GM15510 (cell line): ENCODE measurements around the gene SPTAN1.

Experiments
- POLR2A ChIP-seq: IDR thresholded peaks from 3 replicates; pipeline ENCODE4 v1.6.1; 2011; ENCODE audit warnings: borderline replicate concordance; ENCODE audit not compliant: insufficient read length; ENCODE audit errors: extremely low read depth

SPTAN1 gene

GRCh38 chr9:128550226-128550625 lies 2.2 kb upstream of the SPTAN1 start:
- no peak for TF ChIP-seq POLR2A

GRCh38 chr9:128550770-128551656 lies 1.4 kb upstream of the SPTAN1 start:
- TF ChIP-seq POLR2A = no peak

- TF ChIP-seq POLR2A = no peak
Observed at GRCh38 chr9:128551657-128552152, 682 bp upstream of the SPTAN1 start.

DNA sequence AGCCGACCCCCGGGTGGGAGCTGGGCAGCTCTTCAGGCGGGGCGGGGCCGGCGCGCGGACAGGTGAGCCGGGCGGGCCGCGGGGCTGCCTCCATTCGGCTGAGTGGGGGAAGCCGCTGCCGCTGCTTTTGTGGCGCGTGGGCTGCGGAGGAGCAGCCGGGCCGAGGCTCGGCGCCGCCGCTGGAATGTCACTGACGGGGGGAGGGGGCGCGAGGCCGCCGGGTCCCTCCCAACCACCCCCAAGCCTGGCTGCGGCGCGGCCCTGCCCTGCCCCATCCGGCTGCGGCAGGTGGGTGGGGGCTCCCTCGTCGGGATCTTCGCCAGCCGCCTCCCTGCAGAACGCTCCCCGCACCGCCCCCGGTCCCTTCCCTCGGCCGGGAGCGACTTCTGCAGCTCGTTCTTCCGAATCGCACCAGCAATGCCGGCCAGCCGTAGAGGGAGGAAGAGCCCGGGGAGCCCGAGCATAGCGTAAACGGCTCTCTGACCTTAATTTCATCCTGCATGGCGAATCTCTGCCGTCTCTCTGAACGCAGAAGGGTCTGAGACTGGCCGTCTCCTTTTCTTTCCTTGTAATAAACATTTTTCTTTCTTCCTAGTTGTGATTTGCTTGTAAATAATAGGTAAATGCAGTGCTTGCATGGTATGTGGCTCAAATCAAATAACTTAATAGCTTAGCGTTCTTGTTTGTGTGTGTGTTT lies 505 bp downstream of the SPTAN1 start:
- TF ChIP-seq POLR2A = no peak

DNA sequence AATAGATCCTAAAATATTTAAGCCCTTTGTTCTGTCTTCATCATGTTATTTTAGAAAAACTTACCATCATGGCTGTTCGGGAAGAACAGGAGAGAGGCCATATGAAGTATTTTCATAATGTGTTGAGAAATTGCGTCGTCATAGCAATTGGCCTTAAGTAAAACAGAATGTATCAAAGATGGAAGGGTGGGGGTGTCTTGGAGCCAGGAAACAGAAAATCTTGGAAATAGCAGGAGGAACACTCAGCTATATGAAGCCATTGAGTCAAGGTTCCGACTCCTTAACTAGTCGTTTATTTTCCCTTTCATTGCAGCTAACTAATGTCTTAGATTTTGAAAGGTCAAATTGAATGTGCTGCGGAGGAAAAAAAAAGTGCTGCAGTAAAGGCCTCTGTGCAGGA lies 1.3 kb downstream of the SPTAN1 start:
- TF ChIP-seq POLR2A = no peak

GRCh38 chr9:128554155-128554862 lies 1.9 kb downstream of the SPTAN1 start:
- TF ChIP-seq POLR2A = no peak

DNA sequence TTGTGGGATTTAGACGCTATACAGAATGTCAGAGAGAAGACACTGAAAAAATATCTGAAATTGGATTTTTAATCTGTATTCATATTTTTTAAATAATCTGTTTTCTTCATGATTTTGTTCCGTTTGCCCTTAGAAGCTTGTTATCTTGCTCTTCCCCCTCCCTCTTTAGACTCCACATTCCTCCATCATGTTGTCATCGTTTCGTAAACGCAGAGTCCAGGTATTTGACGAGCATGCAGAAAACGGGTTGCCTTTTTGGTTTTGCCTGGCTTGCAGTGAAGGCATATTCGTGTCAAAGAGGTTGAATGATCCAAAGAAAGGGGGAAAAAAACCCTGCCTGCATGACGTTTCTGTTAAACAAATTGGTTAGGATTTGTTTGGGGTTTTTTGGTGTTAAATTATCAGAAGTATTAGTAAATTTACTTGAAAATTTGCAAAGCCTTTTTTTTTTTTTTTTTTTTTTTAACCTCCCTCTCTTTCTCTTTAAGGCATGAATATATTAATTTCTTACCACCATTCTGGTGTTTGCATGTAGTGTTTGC lies 2.9 kb downstream of the SPTAN1 start:
- TF ChIP-seq POLR2A = no peak

DNA sequence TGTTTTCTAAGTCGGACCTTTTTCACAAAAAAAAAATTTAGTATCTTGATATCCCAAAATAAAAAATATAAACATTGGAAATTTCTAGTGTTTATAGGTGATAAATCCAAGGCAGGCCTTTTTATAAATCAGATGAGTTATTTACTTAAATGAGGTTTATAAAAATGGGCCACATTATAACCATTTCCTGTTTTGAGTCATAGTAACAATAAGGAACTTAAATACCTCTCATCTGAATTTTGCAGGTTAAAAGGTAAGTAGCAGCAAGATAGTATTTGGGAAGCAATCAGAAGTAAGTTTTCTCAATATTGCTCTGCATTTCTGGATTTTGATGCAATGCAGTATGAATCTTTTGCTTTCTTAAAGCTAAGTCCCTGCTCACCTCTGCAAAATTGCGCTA lies 3.9 kb downstream of the SPTAN1 start:
- no peak for TF ChIP-seq POLR2A

DNA sequence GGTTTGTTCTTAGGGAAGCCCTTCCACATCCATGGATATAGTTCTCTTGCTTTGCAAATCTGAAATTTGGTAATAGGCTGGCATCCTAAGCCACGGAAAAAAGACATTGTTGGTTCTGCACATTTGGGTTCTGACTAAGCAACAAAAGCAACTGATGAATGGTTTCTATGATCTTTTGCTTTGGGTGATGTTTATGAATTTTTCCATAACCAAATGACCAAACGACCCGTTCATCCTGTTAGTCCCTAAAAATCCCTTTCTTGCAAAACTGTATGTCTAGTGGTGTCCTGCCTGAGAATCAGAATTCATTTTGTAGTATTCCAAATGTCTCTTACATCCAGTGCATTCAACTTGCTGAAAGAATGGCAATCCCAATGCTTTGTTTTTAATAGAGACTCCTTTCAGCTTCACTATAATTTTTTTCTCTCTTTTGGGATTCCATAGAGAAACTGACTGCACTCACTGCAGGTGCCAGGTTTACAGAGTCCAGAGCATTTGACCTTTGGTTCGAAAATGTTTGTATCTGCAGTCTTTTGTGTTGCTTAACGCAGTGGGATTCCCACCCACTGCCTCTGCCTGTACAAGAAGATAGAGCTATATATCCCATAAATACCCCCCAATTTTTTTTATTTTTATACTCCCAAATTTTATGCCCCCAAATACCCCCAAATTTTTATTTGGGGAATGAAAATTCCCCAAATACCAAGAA lies 4.7 kb downstream of the SPTAN1 start:
- no peak for TF ChIP-seq POLR2A

GRCh38 chr9:128558431-128559310 lies 6.3 kb downstream of the SPTAN1 start:
- no peak for TF ChIP-seq POLR2A

DNA sequence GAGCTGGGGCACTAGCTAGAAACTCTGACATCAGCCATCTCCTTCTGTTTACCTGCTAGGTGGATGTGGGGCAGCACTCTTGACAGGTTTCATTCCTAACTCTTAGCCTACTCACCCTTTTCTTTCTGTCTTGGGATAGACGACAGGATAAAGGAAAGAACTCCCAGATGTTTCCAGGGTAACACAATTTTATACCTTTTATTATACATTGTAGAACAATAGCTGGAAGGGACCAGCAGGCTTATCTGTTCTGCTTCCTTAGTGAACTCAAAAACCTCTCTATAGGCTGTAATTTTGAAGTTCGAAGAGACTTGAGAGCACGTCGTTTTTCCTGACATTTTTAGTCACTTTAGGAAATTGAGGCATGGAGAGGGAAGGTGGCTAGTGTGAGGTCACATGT lies 13.2 kb downstream of the SPTAN1 start:
- no peak for TF ChIP-seq POLR2A

DNA sequence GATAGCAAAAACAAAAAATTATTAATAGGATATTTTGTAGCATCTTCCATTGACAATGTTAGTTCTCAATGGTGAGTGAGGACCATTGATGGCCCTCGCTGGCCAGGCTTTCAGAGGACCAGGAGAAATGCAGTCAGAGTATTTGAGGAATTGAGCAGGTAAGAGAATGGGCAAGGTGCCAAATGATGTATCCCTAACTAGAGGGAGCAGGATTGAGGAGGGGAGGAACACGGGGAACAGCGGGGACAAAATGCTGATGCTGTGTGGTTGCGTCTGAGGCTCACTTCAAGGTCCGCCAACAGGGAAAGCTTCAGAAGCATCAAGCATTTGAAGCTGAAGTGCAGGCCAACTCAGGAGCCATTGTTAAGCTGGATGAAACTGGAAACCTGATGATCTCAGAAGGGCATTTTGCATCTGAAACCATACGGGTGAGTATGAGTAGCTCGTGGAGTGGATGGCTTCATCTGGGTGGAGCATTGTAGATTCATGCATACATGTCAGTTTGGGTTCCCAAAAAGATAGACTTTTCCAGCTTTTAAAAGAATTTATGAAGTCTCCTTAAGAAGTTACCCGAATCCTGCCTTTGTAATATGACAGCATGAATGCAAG lies 16.2 kb downstream of the SPTAN1 start:
- no peak for TF ChIP-seq POLR2A

- TF ChIP-seq POLR2A = no peak
Observed at GRCh38 chr9:128575469-128575868, 23.1 kb downstream of the SPTAN1 start.
